CD4-positive, alpha-beta T cell (primary cell): ENCODE data around the gene SIL1. TPM values are rescaled to one million over a fixed set of nuclear protein-coding genes. Genes with fewer than 3 reads are reported as not detected.

Experiments
- ATAC-seq: fragments of 200-7000 bp; cut with Tn5 transposase; one replicate; pipeline ENCODE4 v1.10.0; 2022; ENCODE audit warnings: mild to moderate bottlenecking; ENCODE audit not compliant: poor library complexity
- CTCF ChIA-PET: fragments of 350-600 bp; sonication (Branson Sonifier 250); formaldehyde crosslinking; loops from one replicate; lab custom pipeline; 2021; ENCODE audit warnings: antibody characterized with exemption, inconsistent platforms; lab: Charles Lee
- POLR2A ChIA-PET: fragments of 350-600 bp; sonication (Branson Sonifier 250); formaldehyde crosslinking; loops from one replicate; lab custom pipeline; 2021; ENCODE audit warnings: antibody characterized with exemption, inconsistent platforms; lab: Charles Lee
- DNase-seq, 14 experiments: peaks; one replicate each; pipeline ENCODE4 v3.0.0-alpha.2; 2013 to 2020; ENCODE audit warnings: mixed read lengths in 2 of 14
- H3K27ac ChIP-seq, 2 donors: one replicate each; pipeline versions ENCODE4 v1.5.1 to v1.7.0; 2013; ENCODE audit warnings: low read length in 2 of 2, low read depth in 1 of 2, mild to moderate bottlenecking in 1 of 2
- H3K27me3 ChIP-seq, 2 experiments: 1 replicate in 1 of 2; 2 replicates in 1 of 2; pipeline versions ENCODE4 v1.6.1 to v1.7.0; 2013; ENCODE audit warnings: low read length in 2 of 2, control low read depth in 1 of 2, mild to moderate bottlenecking in 1 of 2, moderate library complexity in 1 of 2; ENCODE audit not compliant: insufficient read depth in 2 of 2, control insufficient read depth in 1 of 2
- H3K36me3 ChIP-seq: one replicate; pipeline ENCODE4 v1.6.1; 2013; ENCODE audit warnings: low read length, control low read depth; ENCODE audit not compliant: insufficient read depth
- H3K4me1 ChIP-seq: one replicate; pipeline ENCODE4 v1.6.1; 2013; ENCODE audit warnings: low read length, control low read depth; ENCODE audit not compliant: insufficient read depth
- H3K4me3 ChIP-seq: one replicate; pipeline ENCODE4 v1.5.1; 2013; ENCODE audit warnings: mild to moderate bottlenecking, low read length, moderate library complexity
- H3K9me3 ChIP-seq, 2 experiments: 1 replicate in 1 of 2; 2 replicates in 1 of 2; pipeline versions ENCODE4 v1.6.1 to v1.7.0; 2013; ENCODE audit warnings: low read length in 2 of 2, mild to moderate bottlenecking in 2 of 2, control low read depth in 1 of 2, moderate library complexity in 1 of 2; ENCODE audit not compliant: control insufficient read depth in 1 of 2, insufficient read depth in 1 of 2
- H3K27ac Mint-ChIP-seq: one replicate; pipeline ENCODE4 v1.8.0; 2020; ENCODE audit warnings: mixed read lengths
- H3K27me3 Mint-ChIP-seq: one replicate; pipeline ENCODE4 v1.8.0; 2021; ENCODE audit warnings: mixed read lengths
- H3K36me3 Mint-ChIP-seq: one replicate; pipeline ENCODE4 v1.8.0; 2021; ENCODE audit warnings: low read depth, mixed read lengths
- H3K4me1 Mint-ChIP-seq: one replicate; pipeline ENCODE4 v1.8.0; 2021; ENCODE audit warnings: low read depth, mixed read lengths
- H3K4me3 Mint-ChIP-seq: one replicate; pipeline ENCODE4 v1.8.0; 2020; ENCODE audit warnings: mild to moderate bottlenecking, mixed read lengths
- H3K9me3 Mint-ChIP-seq: one replicate; pipeline ENCODE4 v1.8.0; 2020; ENCODE audit warnings: mixed read lengths
- CTCF ChIP-seq: fragments of 200-600 bp; IDR thresholded peaks from one replicate; pipeline ENCODE4 v1.8.0; 2022; ENCODE audit warnings: antibody characterized with exemption, mild to moderate bottlenecking
- intact Hi-C, 2 experiments: fragments of 100-400 bp; cut with DNase I in 1 of 2; cut with micrococcal nuclease in 1 of 2; formaldehyde crosslinking; loops; one replicate each; pipeline versions ENCODE4 v1.15.1 to v1.9.0; 2023 to 2025; cut with DNase I, micrococcal nuclease
- total RNA-seq, 174 experiments: library from RNA in 2 of 174; stranded (reverse) in 2 of 174; gene quantifications; one replicate each; pipeline ENCODE4 v1.2.3 and lab custom pipeline; 2021 to 2026

Gene SIL1
- total RNA-seq, 2 experiments from 2014 or later: 5.6 to 9.2 TPM

- Mint-ChIP-seq H3K36me3 (no peaks in the 10 kb centered on the region), H3K9me3 (no peaks in the 10 kb centered on the region), H3K27me3 (no peaks in the 10 kb centered on the region), H3K4me1 (no peaks in the 10 kb centered on the region), H3K27ac (no peak overlapping the region), H3K4me3 (no peak overlapping the region)
- no peak for DNase-seq
- no peak for TF ChIP-seq CTCF
- Histone ChIP-seq H3K27ac (no peak overlapping the region), H3K36me3 (no peaks in the 10 kb centered on the region), H3K9me3 (no peaks in the 10 kb centered on the region), H3K27me3 (no peaks in the 10 kb centered on the region), H3K4me3 (no peak overlapping the region), H3K4me1 (no peaks in the 10 kb centered on the region)
- ChIA-PET POLR2A (no interaction called here), CTCF (no interaction called here)
- ATAC-seq: no peak
- intact Hi-C loops: no loop called here
Measured at GRCh38 chr5:138914338-138914737, 283.8 kb downstream of the SIL1 start.

GRCh38 chr5:138913773-138914172 lies 284.4 kb downstream of the SIL1 start:
- Histone ChIP-seq H3K9me3 (no peaks in the 10 kb centered on the region), H3K4me3 (no peak overlapping the region), H3K36me3 (no peaks in the 10 kb centered on the region), H3K27me3 (no peaks in the 10 kb centered on the region), H3K27ac (no peak overlapping the region), H3K4me1 (no peaks in the 10 kb centered on the region)
- H3K27me3 Mint-ChIP-seq: no peaks in the 10 kb centered on the region
- ChIA-PET POLR2A (no interaction called here), CTCF (no interaction called here)
- H3K9me3 Mint-ChIP-seq: no peaks in the 10 kb centered on the region
- no peak for DNase-seq
- no peaks in the 10 kb centered on the region for H3K36me3 Mint-ChIP-seq
- TF ChIP-seq CTCF: no peak
- intact Hi-C loops: no loop called here
- H3K4me3 Mint-ChIP-seq: no peak overlapping the region
- ATAC-seq: no peak
- H3K4me1 Mint-ChIP-seq: no peaks in the 10 kb centered on the region
- no peak overlapping the region for H3K27ac Mint-ChIP-seq

GRCh38 chr5:138912093-138912492 lies 286.1 kb downstream of the SIL1 start:
- Mint-ChIP-seq H3K27ac (no peak overlapping the region), H3K4me3 (no peak overlapping the region), H3K36me3 (no peaks in the 10 kb centered on the region), H3K4me1 (no peaks in the 10 kb centered on the region), H3K9me3 (no peaks in the 10 kb centered on the region), H3K27me3 (no peaks in the 10 kb centered on the region)
- Histone ChIP-seq H3K9me3 (no peaks in the 10 kb centered on the region), H3K27me3 (no peaks in the 10 kb centered on the region), H3K36me3 (no peaks in the 10 kb centered on the region), H3K4me3 (no peak overlapping the region), H3K4me1 (no peaks in the 10 kb centered on the region), H3K27ac (no peak overlapping the region)
- ChIA-PET POLR2A (no interaction called here), CTCF (no interaction called here)
- no peak for DNase-seq
- TF ChIP-seq CTCF: no peak
- no peak for ATAC-seq
- intact Hi-C loops: no loop called here
